ENCODE data around the gene ADAR.

The ADAR gene

DNA sequence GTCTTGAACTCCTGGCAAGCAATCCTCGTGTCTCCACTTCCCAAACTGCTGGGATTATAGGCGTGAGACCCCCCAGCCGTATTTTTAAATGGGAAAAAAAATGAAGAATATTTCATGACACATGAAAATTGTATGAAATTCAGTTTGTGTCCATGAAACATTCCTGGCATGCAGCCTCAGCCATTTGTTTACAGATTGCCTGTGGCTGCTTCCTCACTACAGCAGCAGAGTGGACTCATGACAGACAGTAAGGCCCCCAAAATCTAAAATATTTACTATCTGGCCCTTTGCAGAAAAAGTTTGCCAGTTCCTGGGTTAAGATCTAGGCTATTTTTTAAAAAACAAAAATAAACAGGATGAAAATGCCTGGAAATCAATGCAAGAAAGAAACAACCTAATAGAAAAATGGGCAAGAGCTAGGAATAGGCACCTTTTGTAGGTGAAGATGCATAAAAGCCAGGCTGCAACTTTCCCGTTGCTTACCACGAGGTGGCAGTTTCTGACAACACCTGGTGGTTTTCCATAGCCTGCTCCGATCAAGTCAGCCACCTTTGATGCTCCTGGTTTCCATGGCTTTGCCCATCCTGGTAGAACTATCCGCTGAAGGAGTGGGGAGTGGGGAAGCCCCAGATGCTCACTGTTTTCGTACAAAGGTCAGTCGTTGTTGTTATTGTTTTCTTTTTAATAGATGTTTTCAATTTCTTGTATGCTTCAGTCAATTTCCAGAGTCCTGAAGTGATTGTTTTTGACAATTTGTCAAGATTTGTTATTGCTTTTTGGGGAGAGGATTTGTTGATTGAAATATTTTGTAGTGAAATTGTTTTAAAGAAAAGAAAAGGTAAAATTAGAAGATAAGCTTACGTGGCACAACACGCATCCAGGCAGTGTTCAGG lies 73.8 kb downstream of the ADAR start:
- DNase-seq (ENCODE audit: low read depth in 2 of 3, low spot score in 2 of 3), result no peak

Measured in activated CD8-positive, alpha-beta memory T cell treated with anti-CD3 and anti-CD28 coated beads for 48 hours (primary cell).